SK-N-SH treated with all-trans-retinoic acid at 6 μM for 48 hours (cell line): Measurements from ENCODE around the gene MAST1.

Experiments
- ATAC-seq: fragments of 200-7000 bp; cut with Tn5 transposase; 3 replicates; pipeline ENCODE4 v1.9.1; 2020; ENCODE audit warnings: mild to moderate bottlenecking, moderate library complexity
- ARNTL ChIP-seq: fragments of 450-650 bp; formaldehyde crosslinking; IDR thresholded peaks from 2 replicates; pipeline ENCODE4 v1.5.0; 2020; ENCODE audit warnings: low read depth, mild to moderate bottlenecking, moderate library complexity, borderline replicate concordance
- BACH2 ChIP-seq: fragments of 250-450 bp; sonication (Bioruptor Pico); IDR thresholded peaks from 2 replicates; pipeline ENCODE4 v1.9.0; 2021; ENCODE audit warnings: mild to moderate bottlenecking, borderline replicate concordance
- CREB5 ChIP-seq: fragments of 250-450 bp; sonication (Bioruptor Pico); IDR thresholded peaks from 2 replicates; pipeline ENCODE4 v1.5.1; 2020; ENCODE audit warnings: low read depth, mild to moderate bottlenecking, moderate library complexity
- CSDC2 ChIP-seq: fragments of 250-450 bp; sonication (Bioruptor Pico); IDR thresholded peaks from 2 replicates; pipeline ENCODE4 v1.5.0; 2020; ENCODE audit warnings: mild to moderate bottlenecking, moderate library complexity
- CSRNP3 ChIP-seq: fragments of 250-450 bp; sonication (Bioruptor Pico); IDR thresholded peaks from 2 replicates; pipeline ENCODE4 v1.5.1; 2021; ENCODE audit warnings: mild to moderate bottlenecking, moderate library complexity
- ESRRG ChIP-seq: fragments of 250-450 bp; sonication (Bioruptor Pico); IDR thresholded peaks from 2 replicates; pipeline ENCODE4 v1.6.1; 2021; ENCODE audit warnings: mild to moderate bottlenecking
- GLIS3 ChIP-seq: fragments of 250-450 bp; sonication (Bioruptor Pico); IDR thresholded peaks from 2 replicates; pipeline ENCODE4 v1.5.0; 2020; ENCODE audit warnings: mild to moderate bottlenecking, moderate library complexity
- ISL1 ChIP-seq: fragments of 250-450 bp; sonication (Bioruptor Pico); IDR thresholded peaks from 2 replicates; pipeline ENCODE4 v2.1.2; 2022; ENCODE audit warnings: mild to moderate bottlenecking, moderate library complexity
- OSR1 ChIP-seq: fragments of 250-450 bp; sonication (Bioruptor Pico); IDR thresholded peaks from 2 replicates; pipeline ENCODE4 v1.8.0; 2022; ENCODE audit warnings: moderate library complexity, mild to moderate bottlenecking, inconsistent platforms
- PATZ1 ChIP-seq: fragments of 250-450 bp; sonication (Bioruptor Pico); IDR thresholded peaks from 2 replicates; pipeline ENCODE4 v1.8.0; 2020; ENCODE audit warnings: mild to moderate bottlenecking, moderate library complexity, borderline replicate concordance
- POU6F1 ChIP-seq: fragments of 250-450 bp; sonication (Bioruptor Pico); IDR thresholded peaks from 2 replicates; pipeline ENCODE4 v1.8.0; 2021; ENCODE audit warnings: low read depth, mild to moderate bottlenecking, moderate library complexity, borderline replicate concordance
- PPARA ChIP-seq: fragments of 250-450 bp; sonication (Bioruptor Pico); IDR thresholded peaks from 2 replicates; pipeline ENCODE4 v1.5.0; 2020; ENCODE audit warnings: mild to moderate bottlenecking, borderline replicate concordance
- RARB ChIP-seq: fragments of 250-450 bp; sonication (Bioruptor Pico); IDR thresholded peaks from 2 replicates; pipeline ENCODE4 v1.8.0; 2021; ENCODE audit warnings: mild to moderate bottlenecking, moderate library complexity
- TCF4 ChIP-seq: fragments of 250-450 bp; sonication (Bioruptor Pico); IDR thresholded peaks from 2 replicates; pipeline ENCODE4 v1.8.0; 2021; ENCODE audit warnings: mild to moderate bottlenecking, moderate library complexity, borderline replicate concordance
- TOX ChIP-seq: fragments of 250-450 bp; sonication (Bioruptor Pico); IDR thresholded peaks from 2 replicates; pipeline ENCODE4 v1.8.0; 2021; ENCODE audit warnings: mild to moderate bottlenecking, moderate library complexity, borderline replicate concordance
- TSHZ2 ChIP-seq: fragments of 250-450 bp; sonication (Bioruptor Pico); IDR thresholded peaks from 2 replicates; pipeline ENCODE4 v1.5.0; 2020; ENCODE audit warnings: mild to moderate bottlenecking, moderate library complexity
- ZC3H10 ChIP-seq: fragments of 250-450 bp; sonication (Bioruptor Pico); IDR thresholded peaks from 2 replicates; pipeline ENCODE4 v1.5.1; 2021; ENCODE audit warnings: mild to moderate bottlenecking, moderate library complexity
- ZFP3 ChIP-seq: fragments of 250-450 bp; sonication (Bioruptor Pico); IDR thresholded peaks from 2 replicates; pipeline ENCODE4 v1.5.0; 2020; ENCODE audit warnings: mild to moderate bottlenecking, moderate library complexity
- ZFP30 ChIP-seq: fragments of 450-650 bp; formaldehyde crosslinking; IDR thresholded peaks from 2 replicates; pipeline ENCODE4 v1.5.0; 2022; ENCODE audit warnings: mild to moderate bottlenecking, moderate library complexity
- ZNF565 ChIP-seq: fragments of 450-650 bp; formaldehyde crosslinking; conservative IDR thresholded peaks from 2 replicates; pipeline ENCODE4 v1.5.0; 2020; ENCODE audit warnings: low read depth, mild to moderate bottlenecking, moderate library complexity
- ZNF70 ChIP-seq: fragments of 450-650 bp; formaldehyde crosslinking; IDR thresholded peaks from 2 replicates; pipeline ENCODE4 v1.5.0; 2020; ENCODE audit warnings: mild to moderate bottlenecking, moderate library complexity
- ZNF8 ChIP-seq: fragments of 450-650 bp; formaldehyde crosslinking; IDR thresholded peaks from 2 replicates; pipeline ENCODE4 v1.5.0; 2020; ENCODE audit warnings: mild to moderate bottlenecking, moderate library complexity

MAST1 gene

GRCh38 chr19:12800466-12800770 lies 37.9 kb upstream of the MAST1 start:
- no peak for ATAC-seq
- TF ChIP-seq ZNF8 (CRISPR knock-in tag) (no peak), ESRRG (CRISPR knock-in tag) (no peak), ISL1 (CRISPR knock-in tag) (no peak), BACH2 (CRISPR knock-in tag) (no peak), CSRNP3 (CRISPR knock-in tag) (no peak), ZFP30 (CRISPR knock-in tag) (no peak), CREB5 (CRISPR knock-in tag) (no peak), ZC3H10 (CRISPR knock-in tag) (no peak), OSR1 (CRISPR knock-in tag) (no peak)

- peak; percentile 23 for ATAC-seq
- TF ChIP-seq CSDC2 (CRISPR knock-in tag) (no peak), ZFP3 (CRISPR knock-in tag) (no peak), PATZ1 (CRISPR knock-in tag) (no peak), POU6F1 (no peak), ZFP30 (CRISPR knock-in tag) (no peak), ESRRG (CRISPR knock-in tag) (no peak), GLIS3 (CRISPR knock-in tag) (no peak), CREB5 (CRISPR knock-in tag) (no peak), ZNF8 (CRISPR knock-in tag) (no peak), ARNTL (no peak), TCF4 (no peak), PPARA (CRISPR knock-in tag) (no peak), ZNF565 (CRISPR knock-in tag) (no peak), BACH2 (CRISPR knock-in tag) (no peak)
- TF ChIP-seq, all 23 proteins: peak for 0
Measured at GRCh38 chr19:12800923-12801465, 37.3 kb upstream of the MAST1 start.

GRCh38 chr19:12801466-12802266 lies 36.6 kb upstream of the MAST1 start, which contains the start of the genes PRDX2 and THSD8:
TSS of gene PRDX2 (minus strand) at chr19:12801800. CDS start at chr19:12801261, 539 bp downstream.
TSS of gene THSD8 (plus strand) at chr19:12802069. CDS start at chr19:12802072, 3 bp downstream.
- no peak for TF ChIP-seq TSHZ2 (CRISPR knock-in tag)
- TF ChIP-seq GLIS3 (CRISPR knock-in tag), result no peak
- TF ChIP-seq TCF4, result no peak
- TF ChIP-seq ISL1 (CRISPR knock-in tag), result no peak
- no peak for TF ChIP-seq CSDC2 (CRISPR knock-in tag)
- no peak for TF ChIP-seq TOX (CRISPR knock-in tag)
- TF ChIP-seq PPARA (CRISPR knock-in tag), result no peak
- no peak for TF ChIP-seq ARNTL
- no peak for TF ChIP-seq CREB5 (CRISPR knock-in tag)
- TF ChIP-seq RARB, result no peak
- TF ChIP-seq ZNF70 (CRISPR knock-in tag), result no peak
- no peak for TF ChIP-seq ZNF565 (CRISPR knock-in tag)
- no peak for TF ChIP-seq ZNF8 (CRISPR knock-in tag)
- TF ChIP-seq CSRNP3 (CRISPR knock-in tag), result no peak
- ATAC-seq, result peak; percentile 78
